CD4-positive, alpha-beta T cell treated with Interleukin-15 for 1 hour (primary cell): ENCODE measurements around the gene CSRNP3.
"Not testable (repeated sequence)": the region's sequence is repeated elsewhere in the genome, so short reads cannot be mapped to it uniquely, and the experiment has no call there.

Source experiments
- DNase-seq: peaks from one replicate; pipeline ENCODE4 v3.0.0-alpha.2; 2020

The CSRNP3 gene

GRCh38 chr2:165558832-165559231 lies 89.3 kb downstream of the CSRNP3 start:
- DNase-seq, result no peak

GRCh38 chr2:165560377-165560988 lies 91.0 kb downstream of the CSRNP3 start:
- DNase-seq, result no peak

GRCh38 chr2:165561516-165561915 lies 92.0 kb downstream of the CSRNP3 start:
- no peak for DNase-seq

GRCh38 chr2:165562233-165562632 lies 92.7 kb downstream of the CSRNP3 start:
- no peak for DNase-seq

GRCh38 chr2:165563468-165564225 lies 94.1 kb downstream of the CSRNP3 start:
- no peak for DNase-seq

GRCh38 chr2:165566008-165566407 lies 96.5 kb downstream of the CSRNP3 start:
- no peak for DNase-seq

GRCh38 chr2:165567273-165567672 lies 97.8 kb downstream of the CSRNP3 start:
- no peak for DNase-seq

- DNase-seq, result no peak
Observed at GRCh38 chr2:165568361-165568760, 98.9 kb downstream of the CSRNP3 start.

- no peak for DNase-seq
Observed at GRCh38 chr2:165571477-165571876, 102.0 kb downstream of the CSRNP3 start.

GRCh38 chr2:165572151-165572550 lies 102.7 kb downstream of the CSRNP3 start:
- DNase-seq, result no peak

- no peak for DNase-seq
Observed at GRCh38 chr2:165573534-165574461, 104.3 kb downstream of the CSRNP3 start.

- no peak for DNase-seq
Observed at GRCh38 chr2:165575044-165575615, 105.6 kb downstream of the CSRNP3 start.

- DNase-seq, result no peak
Observed at GRCh38 chr2:165576409-165577154, 107.1 kb downstream of the CSRNP3 start.

GRCh38 chr2:165582409-165582808 lies 112.9 kb downstream of the CSRNP3 start:
- no peak for DNase-seq

GRCh38 chr2:165582863-165583506 lies 113.5 kb downstream of the CSRNP3 start:
- no peak for DNase-seq

- DNase-seq, result no peak
Observed at GRCh38 chr2:165584126-165584654, 114.7 kb downstream of the CSRNP3 start.

- DNase-seq, result no peak
Observed at GRCh38 chr2:165586019-165586418, 116.5 kb downstream of the CSRNP3 start.

GRCh38 chr2:165587335-165587938 lies 117.9 kb downstream of the CSRNP3 start:
- no peak for DNase-seq

- DNase-seq, result not testable (repeated sequence)
Observed at GRCh38 chr2:165590999-165591398, 121.5 kb downstream of the CSRNP3 start.

- DNase-seq, result no peak
Observed at GRCh38 chr2:165593081-165593480, 123.6 kb downstream of the CSRNP3 start.
